Endothelial cell of umbilical vein (primary cell): ENCODE data around the gene EGR4. TPM values are rescaled to one million over a fixed set of nuclear protein-coding genes. Genes with fewer than 3 reads are reported as not detected.

Experiments
- polyA plus RNA-seq, 4 experiments: library from polyadenylated mRNA; depleted of rRNA in 3 of 4; stranded (reverse) in 3 of 4; unstranded in 1 of 4; fragments of >200 nt; gene quantifications; 2 replicates each; pipeline versions ENCODE4 v1.2.1 to v1.2.3, GENCODE V29; 2011 to 2012; ENCODE audit warnings: missing spikeins in 1 of 4
- small RNA-seq: library from RNA; depleted of rRNA; stranded (forward); fragments of <200 nt; gene quantifications from one replicate; pipeline ENCODE3, GENCODE V24; 2012; ENCODE audit warnings: low replicate concordance, low read depth; ENCODE audit not compliant: insufficient read depth, insufficient read length
- total RNA-seq: library from RNA; stranded (reverse); gene quantifications from 2 replicates; pipeline ENCODE4 v1.2.3, GENCODE V29; 2021

EGR4 gene
- total and polyA plus RNA-seq, 2 donors (not counting 3 experiments of a cell fraction or from before 2014, with no cell fraction given): not detected

Small RNA genes within 50 kb of the gene (small RNA-seq; reads per million reads assigned to genes)
- not detected for gene RNU6-111P

Other genes with a start within 250 kb of the EGR4 start
- 24.6 and 28.6 TPM in 2 replicates for gene SFXN5, start 221.8 kb downstream of the EGR4 start, total RNA-seq
- 18.7 and 22.8 TPM in 2 replicates for gene SFXN5, start 221.8 kb downstream of the EGR4 start, polyA plus RNA-seq
- 47.0 and 49.4 TPM in 2 replicates for gene RAB11FIP5, start 180.6 kb downstream of the EGR4 start, total RNA-seq
- gene RAB11FIP5, start 180.6 kb downstream of the EGR4 start, polyA plus RNA-seq: 32.4 and 36.6 TPM in 2 replicates
- not detected in 2 replicates for gene NOTO, start 91.0 kb downstream of the EGR4 start, total RNA-seq
- not detected in 2 replicates for gene NOTO, start 91.0 kb downstream of the EGR4 start, polyA plus RNA-seq
- gene SMYD5, start 79.3 kb downstream of the EGR4 start, total RNA-seq: 23.4 and 31.7 TPM in 2 replicates
- gene SMYD5, start 79.3 kb downstream of the EGR4 start, polyA plus RNA-seq: 16.2 and 19.9 TPM in 2 replicates
- 19.6 and 21.8 TPM in 2 replicates for gene PRADC1, start 60.3 kb downstream of the EGR4 start, total RNA-seq
- 32.7 and 42.6 TPM in 2 replicates for gene PRADC1, start 60.3 kb downstream of the EGR4 start, polyA plus RNA-seq
- 362 and 389 TPM in 2 replicates for gene CCT7, start 59.2 kb downstream of the EGR4 start, total RNA-seq
- gene CCT7, start 59.2 kb downstream of the EGR4 start, polyA plus RNA-seq: 317 and 343 TPM in 2 replicates
- gene FBXO41, start 9.1 kb downstream of the EGR4 start, total RNA-seq: 1.2 and 1.5 TPM in 2 replicates
- gene FBXO41, start 9.1 kb downstream of the EGR4 start, polyA plus RNA-seq: 0.88 and 0.94 TPM in 2 replicates
- 14.7 and 15.4 TPM in 2 replicates for gene ALMS1, start 92.3 kb upstream of the EGR4 start, total RNA-seq
- 4.9 and 5.7 TPM in 2 replicates for gene ALMS1, start 92.3 kb upstream of the EGR4 start, polyA plus RNA-seq